Measurements from ENCODE around the gene CEND1.

Gene CEND1

DNA sequence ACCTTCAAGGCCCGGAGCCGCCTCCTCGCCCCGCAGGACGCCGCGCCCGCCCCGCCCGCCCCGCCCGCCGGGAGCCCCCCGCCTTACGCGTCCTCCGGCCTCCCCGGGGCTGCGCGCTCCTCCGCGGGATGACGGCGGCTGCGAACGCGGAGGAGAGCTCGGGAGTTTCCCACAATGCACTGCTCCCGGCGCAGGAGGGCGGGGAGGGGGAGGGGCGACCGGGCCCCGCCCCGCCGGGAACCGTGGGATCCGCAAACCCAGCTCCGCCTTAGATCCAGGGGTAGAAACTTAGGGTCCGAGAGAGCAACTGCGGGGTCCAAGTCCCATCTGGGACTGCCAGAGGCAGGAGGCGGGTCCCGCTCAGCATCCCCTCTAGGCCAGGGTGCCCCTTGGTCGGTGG lies at the start of gene CEND1:
CEND1 (minus strand) TSS at position 148 of the 400 bp plus-strand sequence. CDS start 1,514 bp downstream, outside the sequence.
- Histone ChIP-seq H3K4me3 (ENCODE audit: low read length) (no peak within 1 kb of the TSS), H3K9ac (ENCODE audit: low read length) (peak within 1 kb of the TSS; percentile 20), H3K4me1 (ENCODE audit: control insufficient read depth, insufficient read depth, low read length) (peaks cover 9% of the 10 kb centered on the region), H3K9me3 (ENCODE audit: control insufficient read depth, low read length) (no peaks in the 10 kb centered on the region), H3K36me3 (ENCODE audit: control insufficient read depth, insufficient read depth, low read length, severe bottlenecking) (peaks cover 7% of the 10 kb centered on the region), H3K27me3 (replicated peaks; ENCODE audit: control insufficient read depth, insufficient read depth, low read length) (no peaks in the 10 kb centered on the region)
- DNase-seq (ENCODE audit: low read depth) = peak; percentile 73

DNA sequence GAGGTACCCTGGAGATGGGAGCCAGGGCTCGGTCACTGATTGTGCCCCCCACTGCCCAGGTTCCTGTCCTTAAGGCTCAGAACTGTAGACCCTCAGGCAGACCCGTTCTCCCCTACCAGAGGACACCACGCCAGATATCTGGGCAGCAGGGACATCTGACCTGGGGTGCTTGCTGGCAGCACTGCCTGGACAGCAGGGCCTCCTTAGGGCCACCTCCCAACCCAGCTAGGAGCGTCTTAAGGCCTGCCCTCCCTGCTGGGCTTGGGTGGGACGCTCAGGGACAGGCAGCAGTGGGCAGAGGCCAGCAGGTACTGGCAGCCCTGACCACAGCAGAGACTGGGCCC lies 49.4 kb upstream of the CEND1 start:
- no peak for DNase-seq (ENCODE audit: low read depth)
- peaks cover 45% of the 10 kb centered on the region for H3K4me1 ChIP-seq (ENCODE audit: control insufficient read depth, insufficient read depth, low read length)
- peaks cover 48% of the 10 kb centered on the region for H3K36me3 ChIP-seq (ENCODE audit: control insufficient read depth, insufficient read depth, low read length, severe bottlenecking)
- H3K9ac ChIP-seq (ENCODE audit: low read length) = peak overlapping the region; percentile 99
- no peaks in the 10 kb centered on the region for H3K27me3 ChIP-seq (replicated peaks; ENCODE audit: control insufficient read depth, insufficient read depth, low read length)
- no peaks in the 10 kb centered on the region for H3K9me3 ChIP-seq (ENCODE audit: control insufficient read depth, low read length)
- no peak overlapping the region for H3K4me3 ChIP-seq (ENCODE audit: low read length)

- no peak overlapping the region for H3K4me3 ChIP-seq (ENCODE audit: low read length)
- H3K9me3 ChIP-seq (ENCODE audit: control insufficient read depth, low read length) = no peaks in the 10 kb centered on the region
- peak overlapping the region; percentile 99 for H3K9ac ChIP-seq (ENCODE audit: low read length)
- peaks cover 43% of the 10 kb centered on the region for H3K4me1 ChIP-seq (ENCODE audit: control insufficient read depth, insufficient read depth, low read length)
- H3K27me3 ChIP-seq (replicated peaks; ENCODE audit: control insufficient read depth, insufficient read depth, low read length) = no peaks in the 10 kb centered on the region
- H3K36me3 ChIP-seq (ENCODE audit: control insufficient read depth, insufficient read depth, low read length, severe bottlenecking) = peaks cover 48% of the 10 kb centered on the region
- DNase-seq (ENCODE audit: low read depth) = peak; percentile 38
Measured at GRCh38 chr11:838441-839279, 48.8 kb upstream of the CEND1 start.

GRCh38 chr11:837990-838307 lies 48.1 kb upstream of the CEND1 start:
- Histone ChIP-seq H3K9ac (ENCODE audit: low read length) (no peak overlapping the region), H3K36me3 (ENCODE audit: control insufficient read depth, insufficient read depth, low read length, severe bottlenecking) (peaks cover 48% of the 10 kb centered on the region), H3K4me1 (ENCODE audit: control insufficient read depth, insufficient read depth, low read length) (peaks cover 43% of the 10 kb centered on the region), H3K27me3 (replicated peaks; ENCODE audit: control insufficient read depth, insufficient read depth, low read length) (no peaks in the 10 kb centered on the region), H3K9me3 (ENCODE audit: control insufficient read depth, low read length) (no peaks in the 10 kb centered on the region), H3K4me3 (ENCODE audit: low read length) (no peak overlapping the region)
- DNase-seq (ENCODE audit: low read depth) = no peak

DNA sequence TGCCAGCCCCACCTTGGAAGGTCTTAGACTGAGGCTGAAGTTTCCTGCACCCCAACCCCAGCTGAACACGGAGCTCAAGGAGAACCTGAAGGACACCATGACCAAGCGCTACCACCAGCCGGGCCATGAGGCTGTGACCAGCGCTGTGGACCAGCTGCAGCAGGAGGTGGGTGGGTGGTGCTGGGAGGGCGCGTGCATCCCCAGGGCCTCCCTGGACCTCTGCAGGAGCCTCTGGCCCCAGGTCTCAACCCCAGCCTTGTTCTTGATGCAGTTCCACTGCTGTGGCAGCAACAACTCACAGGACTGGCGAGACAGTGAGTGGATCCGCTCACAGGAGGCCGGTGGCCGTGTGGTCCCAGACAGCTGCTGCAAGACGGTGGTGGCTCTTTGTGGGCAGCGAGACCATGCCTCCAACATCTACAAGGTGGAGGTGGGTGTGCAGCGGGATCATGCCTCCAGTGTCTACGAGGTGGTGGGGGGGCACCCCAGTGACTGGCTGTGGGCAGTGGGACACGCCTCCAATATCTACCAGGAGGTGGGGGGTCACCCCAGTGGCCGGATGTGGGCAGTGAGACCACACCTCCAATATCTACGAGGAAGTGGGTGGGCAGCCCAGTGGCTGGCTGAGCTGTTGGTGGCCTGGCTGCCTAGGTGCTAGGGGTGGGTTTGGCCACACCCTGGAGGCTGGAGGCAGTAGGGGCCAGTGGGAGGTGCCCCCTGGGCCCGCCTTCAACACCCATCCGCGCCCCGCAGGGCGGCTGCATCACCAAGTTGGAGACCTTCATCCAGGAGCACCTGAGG lies 47.5 kb upstream of the CEND1 start:
- Histone ChIP-seq H3K4me3 (ENCODE audit: low read length) (no peak overlapping the region), H3K9ac (ENCODE audit: low read length) (peak overlapping the region; percentile 36), H3K4me1 (ENCODE audit: control insufficient read depth, insufficient read depth, low read length) (peaks cover 45% of the 10 kb centered on the region), H3K27me3 (replicated peaks; ENCODE audit: control insufficient read depth, insufficient read depth, low read length) (no peaks in the 10 kb centered on the region), H3K36me3 (ENCODE audit: control insufficient read depth, insufficient read depth, low read length, severe bottlenecking) (peaks cover 48% of the 10 kb centered on the region), H3K9me3 (ENCODE audit: control insufficient read depth, low read length) (no peaks in the 10 kb centered on the region)
- DNase-seq (ENCODE audit: low read depth) = no peak

DNA sequence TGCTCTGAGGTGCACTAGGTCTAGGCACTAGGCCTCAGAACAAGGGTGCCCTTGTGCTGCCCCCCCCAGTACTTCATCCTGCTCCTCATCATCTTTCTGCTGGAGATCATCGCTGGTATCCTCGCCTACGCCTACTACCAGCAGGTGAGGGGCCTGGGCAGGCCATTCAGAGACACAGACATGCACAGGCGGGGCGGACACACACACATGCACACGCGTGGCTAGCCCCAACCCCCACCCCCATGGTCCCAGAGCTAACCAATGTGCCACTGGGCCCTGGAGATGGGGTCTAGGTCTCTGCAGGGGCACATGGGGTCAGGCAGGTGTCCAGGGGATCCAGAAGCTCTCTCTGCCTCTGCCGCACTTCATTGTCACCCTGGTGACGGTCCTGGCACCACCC lies 46.8 kb upstream of the CEND1 start:
- Histone ChIP-seq H3K4me3 (ENCODE audit: low read length) (no peak overlapping the region), H3K9ac (ENCODE audit: low read length) (peak overlapping the region; percentile 25), H3K4me1 (ENCODE audit: control insufficient read depth, insufficient read depth, low read length) (peaks cover 52% of the 10 kb centered on the region), H3K36me3 (ENCODE audit: control insufficient read depth, insufficient read depth, low read length, severe bottlenecking) (peaks cover 48% of the 10 kb centered on the region), H3K27me3 (replicated peaks; ENCODE audit: control insufficient read depth, insufficient read depth, low read length) (no peaks in the 10 kb centered on the region), H3K9me3 (ENCODE audit: control insufficient read depth, low read length) (no peaks in the 10 kb centered on the region)
- DNase-seq (ENCODE audit: low read depth) = no peak

DNA sequence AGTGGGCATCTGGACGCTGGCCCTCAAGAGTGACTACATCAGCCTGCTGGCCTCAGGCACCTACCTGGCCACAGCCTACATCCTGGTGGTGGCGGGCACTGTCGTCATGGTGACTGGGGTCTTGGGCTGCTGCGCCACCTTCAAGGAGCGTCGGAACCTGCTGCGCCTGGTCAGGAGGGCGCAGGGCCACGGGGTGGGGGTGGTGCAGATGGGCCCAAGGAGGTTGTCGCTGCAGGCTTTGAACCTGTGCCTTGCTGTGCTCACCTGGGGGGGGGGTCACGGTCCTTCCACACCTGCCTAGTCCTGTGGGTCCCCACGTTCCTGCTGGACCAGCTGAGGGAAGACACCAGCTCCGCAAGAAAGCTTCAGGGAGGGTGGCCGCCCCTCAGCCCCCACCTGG lies 46.4 kb upstream of the CEND1 start:
- H3K27me3 ChIP-seq (replicated peaks; ENCODE audit: control insufficient read depth, insufficient read depth, low read length) = no peaks in the 10 kb centered on the region
- peaks cover 53% of the 10 kb centered on the region for H3K4me1 ChIP-seq (ENCODE audit: control insufficient read depth, insufficient read depth, low read length)
- DNase-seq (ENCODE audit: low read depth) = no peak
- no peak overlapping the region for H3K4me3 ChIP-seq (ENCODE audit: low read length)
- H3K36me3 ChIP-seq (ENCODE audit: control insufficient read depth, insufficient read depth, low read length, severe bottlenecking) = peaks cover 48% of the 10 kb centered on the region
- H3K9ac ChIP-seq (ENCODE audit: low read length) = no peak overlapping the region
- H3K9me3 ChIP-seq (ENCODE audit: control insufficient read depth, low read length) = no peaks in the 10 kb centered on the region

- H3K27me3 ChIP-seq (replicated peaks; ENCODE audit: control insufficient read depth, insufficient read depth, low read length) = no peaks in the 10 kb centered on the region
- no peaks in the 10 kb centered on the region for H3K9me3 ChIP-seq (ENCODE audit: control insufficient read depth, low read length)
- H3K4me1 ChIP-seq (ENCODE audit: control insufficient read depth, insufficient read depth, low read length) = peaks cover 45% of the 10 kb centered on the region
- peaks cover 34% of the 10 kb centered on the region for H3K36me3 ChIP-seq (ENCODE audit: control insufficient read depth, insufficient read depth, low read length, severe bottlenecking)
- peak overlapping the region; percentile 87 for H3K4me3 ChIP-seq (ENCODE audit: low read length)
- peak; percentile 93 for DNase-seq (ENCODE audit: low read depth)
- peak overlapping the region; percentile 92 for H3K9ac ChIP-seq (ENCODE audit: low read length)
Measured at GRCh38 chr11:834371-835316, 44.8 kb upstream of the CEND1 start.

GRCh38 chr11:833849-834311 lies 44.0 kb upstream of the CEND1 start:
- Histone ChIP-seq H3K27me3 (replicated peaks; ENCODE audit: control insufficient read depth, insufficient read depth, low read length) (no peaks in the 10 kb centered on the region), H3K9me3 (ENCODE audit: control insufficient read depth, low read length) (no peaks in the 10 kb centered on the region), H3K4me3 (ENCODE audit: low read length) (peak overlapping the region; percentile 87), H3K36me3 (ENCODE audit: control insufficient read depth, insufficient read depth, low read length, severe bottlenecking) (peaks cover 26% of the 10 kb centered on the region), H3K9ac (ENCODE audit: low read length) (peak overlapping the region; percentile 92), H3K4me1 (ENCODE audit: control insufficient read depth, insufficient read depth, low read length) (peaks cover 45% of the 10 kb centered on the region)
- peak; percentile 52 for DNase-seq (ENCODE audit: low read depth)

DNA sequence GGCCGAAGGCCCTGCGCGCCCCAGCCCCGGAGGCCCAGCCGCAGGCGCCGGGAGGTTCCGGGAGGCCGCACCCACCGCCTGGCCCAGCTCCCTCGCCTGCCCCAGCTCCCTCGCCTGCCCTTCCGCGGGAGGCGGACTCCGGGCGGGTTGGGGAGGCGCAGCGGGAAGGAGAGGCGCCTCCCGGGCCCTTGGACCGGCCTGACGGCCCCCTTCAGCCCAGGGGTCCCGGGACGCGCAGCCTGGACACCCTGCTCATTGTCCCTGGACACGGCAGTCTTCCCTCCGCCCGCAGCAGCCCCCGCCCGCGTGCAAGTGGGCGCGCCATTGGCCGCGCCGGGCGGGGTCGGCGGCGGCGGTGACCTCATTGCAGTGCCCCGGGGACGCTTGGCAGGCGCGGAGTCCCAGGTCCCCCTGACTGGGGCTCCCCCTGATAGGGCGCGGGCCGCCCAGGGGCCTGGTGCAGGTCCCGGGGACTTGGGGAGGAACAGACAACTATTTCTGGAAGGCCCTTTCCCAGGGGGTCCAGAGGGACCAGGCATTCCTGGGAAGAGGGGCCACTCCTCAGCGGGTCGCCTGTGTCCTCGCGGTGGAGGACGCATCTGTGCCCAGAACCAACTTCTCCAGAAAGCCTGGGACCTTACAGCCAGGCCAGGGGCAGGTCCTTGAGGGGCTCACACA lies 43.4 kb upstream of the CEND1 start:
- no peaks in the 10 kb centered on the region for H3K9me3 ChIP-seq (ENCODE audit: control insufficient read depth, low read length)
- DNase-seq (ENCODE audit: low read depth) = peak; percentile 78
- peaks cover 21% of the 10 kb centered on the region for H3K36me3 ChIP-seq (ENCODE audit: control insufficient read depth, insufficient read depth, low read length, severe bottlenecking)
- peak overlapping the region; percentile 87 for H3K4me3 ChIP-seq (ENCODE audit: low read length)
- peaks cover 42% of the 10 kb centered on the region for H3K4me1 ChIP-seq (ENCODE audit: control insufficient read depth, insufficient read depth, low read length)
- H3K27me3 ChIP-seq (replicated peaks; ENCODE audit: control insufficient read depth, insufficient read depth, low read length) = no peaks in the 10 kb centered on the region
- H3K9ac ChIP-seq (ENCODE audit: low read length) = peak overlapping the region; percentile 92
